Epithelial cell of esophagus (primary cell): ENCODE measurements around the gene ZXDC.

Source experiments
- DNase-seq: peaks from one replicate; pipeline ENCODE4 v3.0.0; 2010; ENCODE audit warnings: low read depth
- H3K4me3 ChIP-seq: 2 replicates; pipeline ENCODE4 v1.5.1; 2011; ENCODE audit warnings: mild to moderate bottlenecking, low read length, control low read depth
- CTCF ChIP-seq: IDR thresholded peaks from 2 replicates; pipeline ENCODE4 v1.5.1; 2011; ENCODE audit warnings: low read depth, mild to moderate bottlenecking, low read length, control low read depth, inconsistent platforms; ENCODE audit not compliant: insufficient read depth; ENCODE audit errors: missing control alignments

ZXDC gene

GRCh38 chr3:126433105-126433430 lies 42.6 kb downstream of the ZXDC start:
- no peak for DNase-seq
- no peak overlapping the region for H3K4me3 ChIP-seq
- no peak for TF ChIP-seq CTCF

GRCh38 chr3:126432361-126433104 lies 43.2 kb downstream of the ZXDC start:
- peak; percentile 61 for DNase-seq
- no peak for TF ChIP-seq CTCF
- no peak overlapping the region for H3K4me3 ChIP-seq

- DNase-seq, result no peak
- H3K4me3 ChIP-seq, result no peak overlapping the region
- no peak for TF ChIP-seq CTCF
Measured at GRCh38 chr3:126431103-126431534, 44.6 kb downstream of the ZXDC start.

GRCh38 chr3:126424751-126425150 lies 50.9 kb downstream of the ZXDC start:
- TF ChIP-seq CTCF, result no peak
- no peak for DNase-seq

GRCh38 chr3:126424039-126424717 lies 51.5 kb downstream of the ZXDC start:
- DNase-seq, result no peak
- TF ChIP-seq CTCF, result no peak
- no peak overlapping the region for H3K4me3 ChIP-seq

More at GRCh38 chr3:126424751-126425150, 50.9 kb downstream of the ZXDC start:
- no peak overlapping the region for H3K4me3 ChIP-seq

GRCh38 chr3:126423191-126424038 lies 52.3 kb downstream of the ZXDC start:
- no peak overlapping the region for H3K4me3 ChIP-seq
- DNase-seq, result no peak
- no peak for TF ChIP-seq CTCF
